K562 (cell line): ENCODE data around the gene ADRB2. TPM values are rescaled to one million over a fixed set of nuclear protein-coding genes. Genes with fewer than 3 reads are reported as not detected.

Source experiments
- ATAC-seq: fragments of 200-7000 bp; cut with Tn5 transposase; 3 replicates; pipeline ENCODE4 v1.9.1; 2020; ENCODE audit warnings: moderate library complexity
- BruUV-seq: library from RNA; stranded (reverse); fragments of 400-500 nt; replicated peaks from 2 replicates; lab custom pipeline; 2021; lab: Mats Ljungman, UMichigan
- CTCF ChIA-PET: fragments of 300-600 bp; formaldehyde crosslinking; extraction: SDS; loops from one replicate; lab custom pipeline; 2021; ENCODE audit warnings: low intra/inter-chr PET ratio; lab: Yijun Ruan, JAX
- POLR2A ChIA-PET: fragments of 300-600, 350-650 bp; sonication (Branson Sonifier 250); formaldehyde crosslinking; extraction: SDS; loops from one replicate; lab custom pipeline; 2021; ENCODE audit warnings: antibody characterized with exemption, inconsistent platforms; lab: Yijun Ruan, JAX
- DNase-seq, 4 experiments: peaks; one replicate each; pipeline versions ENCODE4 v3.0.0 to v3.0.0-alpha.2; 2011 to 2018; ENCODE audit warnings: low spot score in 3 of 4, mixed read lengths in 3 of 4; ENCODE audit errors: extremely low read depth in 1 of 4
- FAIRE-seq: peaks from 2 replicates; lab custom pipeline; 2011; peaks lifted over from hg19 to GRCh38; lab: Jason Lieb, UNC
- H2AFZ ChIP-seq: 2 replicates; pipeline ENCODE4 v1.6.0; 2011; ENCODE audit warnings: low read depth, low read length, control low read depth, inconsistent platforms
- H3K27ac ChIP-seq: fragments of 200-600 bp; 3 replicates; pipeline ENCODE4 v1.8.0; 2011; ENCODE audit warnings: low read depth, mild to moderate bottlenecking, control low read depth, inconsistent platforms, low read length, moderate library complexity, mixed read lengths; ENCODE audit errors: extremely low read depth
- H3K27me3 ChIP-seq, 2 experiments: fragments of 300-600 bp in 1 of 2; 2 replicates in 1 of 2; 3 replicates in 1 of 2; pipeline versions ENCODE4 v1.6.0 to v1.8.0; 2011; ENCODE audit warnings: inconsistent platforms in 2 of 2, low read length in 2 of 2, mild to moderate bottlenecking in 1 of 2, mixed read lengths in 1 of 2, moderate library complexity in 1 of 2; ENCODE audit not compliant: control insufficient read depth in 2 of 2, insufficient read depth in 2 of 2
- H3K36me3 ChIP-seq: fragments of 300-600 bp; 3 replicates; pipeline ENCODE4 v1.8.0; 2011; ENCODE audit warnings: mild to moderate bottlenecking, low read length, inconsistent platforms; ENCODE audit not compliant: control insufficient read depth, insufficient read depth
- H3K4me1 ChIP-seq, 2 experiments: fragments of 200-600 bp in 1 of 2; replicated peaks in 1 of 2; 2 replicates in 1 of 2; 3 replicates in 1 of 2; pipeline versions ENCODE4 v1.5.1 to v1.8.0; 2011; ENCODE audit warnings: inconsistent platforms in 2 of 2, low read length in 2 of 2, mild to moderate bottlenecking in 1 of 2, mixed read lengths in 1 of 2, moderate library complexity in 1 of 2; ENCODE audit not compliant: control insufficient read depth in 2 of 2, insufficient read depth in 2 of 2
- H3K4me2 ChIP-seq: 2 replicates; pipeline ENCODE4 v1.6.1; 2011; ENCODE audit warnings: low read length, control low read depth, inconsistent platforms, mixed read lengths; ENCODE audit not compliant: insufficient read depth
- H3K4me3 ChIP-seq: fragments of 200-600 bp; sonication (generic), shearing (Covaris generic); 2 replicates; pipeline ENCODE4 v1.5.1; 2016; ENCODE audit warnings: control low read depth, inconsistent platforms
- H3K79me2 ChIP-seq: fragments of 200-600 bp; 3 replicates; pipeline ENCODE4 v1.8.0; 2011; ENCODE audit warnings: low read length, inconsistent platforms; ENCODE audit not compliant: control insufficient read depth, insufficient read depth
- H3K9ac ChIP-seq, 2 experiments: 2 replicates each; pipeline versions ENCODE4 v1.6.0 to v1.6.1; 2011; ENCODE audit warnings: low read depth in 2 of 2, low read length in 2 of 2, control low read depth in 1 of 2, inconsistent platforms in 1 of 2, mild to moderate bottlenecking in 1 of 2, mixed read lengths in 1 of 2; ENCODE audit not compliant: insufficient read depth in 1 of 2
- H3K9me1 ChIP-seq: one replicate; pipeline ENCODE4 v1.6.0; 2011; ENCODE audit warnings: inconsistent platforms, mild to moderate bottlenecking, low read length, moderate library complexity; ENCODE audit not compliant: control insufficient read depth, insufficient read depth
- H3K9me3 ChIP-seq: replicated peaks from 2 replicates; pipeline ENCODE4 v1.5.1; 2011; ENCODE audit warnings: low read depth, low read length, inconsistent platforms; ENCODE audit not compliant: control insufficient read depth, insufficient read depth
- H4K20me1 ChIP-seq: replicated peaks from 2 replicates; pipeline ENCODE4 v1.6.1; 2011; ENCODE audit warnings: low read length, inconsistent platforms, mixed read lengths; ENCODE audit not compliant: control insufficient read depth, insufficient read depth
- NBN ChIP-seq: fragments of 450-650 bp; IDR thresholded peaks from 2 replicates; pipeline ENCODE4 v1.6.1; 2016; ENCODE audit warnings: low read depth, mild to moderate bottlenecking
- POLR2A ChIP-seq: fragments of 450-650 bp; conservative IDR thresholded peaks from 2 replicates; pipeline ENCODE4 v1.6.1; 2016
- ZSCAN29 ChIP-seq: fragments of 450-650 bp; IDR thresholded peaks from 2 replicates; pipeline ENCODE4 v1.6.1; 2017
- WGBS: fragments of 100-300 bp; shearing (Covaris generic); methylation state at CpG from one replicate; pipeline ENCODE4 v1.1.6; 2016; ENCODE audit warnings: low coverage, mixed read lengths; ENCODE audit not compliant: insufficient coverage; ENCODE audit errors: missing lambda C conversion rate; 5-methylcytosine and 5-hydroxymethylcytosine counted together
- in situ Hi-C: fragments of 300-500 bp; cut with MboI; formaldehyde crosslinking; loops from 4 replicates; pipeline ENCODE4 v1.15.0; 2018; ENCODE audit warnings: inconsistent platforms, mixed read lengths
- intact Hi-C: fragments of 100-400 bp; cut with micrococcal nuclease; formaldehyde crosslinking; loops from 2 replicates; pipeline ENCODE4 v1.14.2; 2022
- polyA plus RNA-seq, 8 experiments: library from polyadenylated mRNA; depleted of rRNA in 4 of 8; stranded (reverse) in 5 of 8; unstranded in 3 of 8; fragments of >200 nt; fragmentation: Nextera tagmentation in 2 of 8; fragmentation: Illumina TruSeq in 1 of 8; extraction: Ambion mirVana in 2 of 8; extraction: Trizol in 1 of 8; gene quantifications; 2 replicates each; pipeline versions ENCODE4 v1.2.1 to v1.2.3, GENCODE V29; 2011 to 2014; ENCODE audit warnings: inconsistent platforms in 1 of 8, missing spikeins in 1 of 8
- total RNA-seq, 7 experiments: library from RNA; depleted of rRNA in 6 of 7; stranded (reverse); fragments of >200 nt in 6 of 7; fragmentation: Illumina TruSeq in 2 of 7; extraction: Trizol in 2 of 7; gene quantifications; 2 replicates each; pipeline versions ENCODE4 v1.2.1 to v1.2.3, GENCODE V29; 2011 to 2021; ENCODE audit warnings: low replicate concordance in 1 of 7
- TF ChIP-seq, protein P1 (sequence below): fragments of 250-450 bp; sonication (Bioruptor Pico); IDR thresholded peaks from 2 replicates; pipeline ENCODE4 v1.8.0; 2021; ENCODE audit warnings: moderate library complexity, mild to moderate bottlenecking, inconsistent platforms
- TF ChIP-seq, protein P2 (sequence below): fragments of 250-450 bp; sonication (Bioruptor Pico); IDR thresholded peaks from 2 replicates; pipeline ENCODE4 v1.5.0; 2020; ENCODE audit warnings: mild to moderate bottlenecking
- TF ChIP-seq, protein P3 (sequence below): sonication (generic); formaldehyde crosslinking; IDR thresholded peaks from 2 replicates; pipeline ENCODE4 v1.8.0; 2022; ENCODE audit warnings: missing genetic modification reagents, mild to moderate bottlenecking, borderline replicate concordance

The ADRB2 gene
- total and polyA plus RNA-seq, 9 of the 15 experiments (the other 6 are each of a cell fraction or from before 2014, with no cell fraction given): 0.01 to 0.18 (median 0.04) TPM; not detected in 2

DNA sequence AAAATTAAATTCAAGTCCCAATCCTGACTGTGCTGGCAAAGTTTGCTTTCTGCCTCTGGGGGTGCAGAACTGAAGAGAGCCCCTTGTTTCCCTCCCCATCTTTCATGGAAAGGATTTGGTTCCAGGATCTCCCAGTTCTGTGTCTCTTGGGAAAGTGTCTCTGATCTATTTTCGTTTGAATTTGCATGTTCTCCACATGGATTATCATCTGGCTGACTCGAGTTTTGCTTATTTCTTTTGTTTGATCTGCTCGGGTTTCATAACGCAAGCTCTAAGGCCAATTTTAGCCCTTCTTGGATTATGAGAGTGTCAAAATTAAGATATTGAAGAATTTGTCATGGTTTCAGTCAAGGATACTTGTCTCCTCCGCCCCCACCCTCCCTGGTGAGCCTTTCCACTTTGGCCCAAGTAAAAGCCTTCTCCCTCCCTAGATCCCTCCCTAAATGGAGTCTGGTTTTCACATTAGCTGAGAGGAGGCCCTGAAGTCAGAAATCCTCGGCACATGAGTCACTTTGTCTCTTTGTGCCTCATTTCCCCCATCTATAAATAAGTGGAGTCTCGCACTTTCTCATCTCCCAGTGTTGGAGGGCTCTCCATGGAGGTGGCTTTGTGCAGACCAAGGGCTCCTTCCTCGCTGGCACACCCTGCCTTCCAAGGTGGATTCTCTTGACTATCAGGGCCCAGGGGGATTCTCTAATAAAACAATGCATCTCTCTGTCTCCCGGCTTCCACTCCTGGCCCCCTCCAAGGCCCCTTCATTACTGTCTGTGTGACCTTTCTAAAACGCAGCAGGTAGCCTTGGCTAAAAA, 17.3 kb downstream of the ADRB2 start:
- no peak for FAIRE-seq

More for the DNA sequence above, 17.3 kb downstream of the ADRB2 start:
- ATAC-seq (no peak), DNase-seq (no peak)
- Histone ChIP-seq H3K36me3 (no peaks in the 10 kb centered on the region), H2AFZ (no peak overlapping the region), H3K9me1 (no peaks in the 10 kb centered on the region), H3K27ac (no peak overlapping the region), H3K4me3 (no peak overlapping the region), H3K27me3 (peaks cover 2 to 21% of the 10 kb centered on the region in 2 experiments; a peak in 3 of 5 replicates), H3K4me2 (no peak overlapping the region), H3K4me1 (no peaks in the 10 kb centered on the region), H3K9me3 (no peaks in the 10 kb centered on the region; the same call in 1 of the 2 replicates), H3K9ac (no peak overlapping the region), H4K20me1 (no peaks in the 10 kb centered on the region), H3K79me2 (no peaks in the 10 kb centered on the region)
- intact Hi-C loops: no loop called here
- BruUV-seq: no TSS peak
- POLR2A ChIA-PET: interaction anchor here (1.4 to 1.8 kb wide), 2 partner anchors 11 to 15 kb away, joined by 3 to 7 read pairs; no protein-coding TSS in a partner anchor
- TF ChIP-seq, protein P1, sequence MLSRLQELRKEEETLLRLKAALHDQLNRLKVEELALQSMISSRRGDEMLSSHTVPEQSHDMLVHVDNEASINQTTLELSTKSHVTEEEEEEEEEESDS (CRISPR knock-in tag): no peak
- TF ChIP-seq POLR2A (no peak), ZSCAN29 (no peak), NBN (no peak)
- TF ChIP-seq, protein P2, sequence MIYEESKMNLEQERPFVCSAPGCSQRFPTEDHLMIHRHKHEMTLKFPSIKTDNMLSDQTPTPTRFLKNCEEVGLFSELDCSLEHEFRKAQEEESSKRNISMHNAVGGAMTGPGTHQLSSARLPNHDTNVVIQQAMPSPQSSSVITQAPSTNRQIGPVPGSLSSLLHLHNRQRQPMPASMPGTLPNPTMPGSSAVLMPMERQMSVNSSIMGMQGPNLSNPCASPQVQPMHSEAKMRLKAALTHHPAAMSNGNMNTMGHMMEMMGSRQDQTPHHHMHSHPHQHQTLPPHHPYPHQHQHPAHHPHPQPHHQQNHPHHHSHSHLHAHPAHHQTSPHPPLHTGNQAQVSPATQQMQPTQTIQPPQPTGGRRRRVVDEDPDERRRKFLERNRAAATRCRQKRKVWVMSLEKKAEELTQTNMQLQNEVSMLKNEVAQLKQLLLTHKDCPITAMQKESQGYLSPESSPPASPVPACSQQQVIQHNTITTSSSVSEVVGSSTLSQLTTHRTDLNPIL: no peak
- TF ChIP-seq, protein P3, sequence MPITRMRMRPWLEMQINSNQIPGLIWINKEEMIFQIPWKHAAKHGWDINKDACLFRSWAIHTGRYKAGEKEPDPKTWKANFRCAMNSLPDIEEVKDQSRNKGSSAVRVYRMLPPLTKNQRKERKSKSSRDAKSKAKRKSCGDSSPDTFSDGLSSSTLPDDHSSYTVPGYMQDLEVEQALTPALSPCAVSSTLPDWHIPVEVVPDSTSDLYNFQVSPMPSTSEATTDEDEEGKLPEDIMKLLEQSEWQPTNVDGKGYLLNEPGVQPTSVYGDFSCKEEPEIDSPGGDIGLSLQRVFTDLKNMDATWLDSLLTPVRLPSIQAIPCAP: no peak
- CTCF ChIA-PET: no interaction called here
- under 1% methylated on average over 10 of the region's 10 CpGs for WGBS
- in situ Hi-C loops: no loop called here
